ENCODE results near the gene SLN.

DNA sequence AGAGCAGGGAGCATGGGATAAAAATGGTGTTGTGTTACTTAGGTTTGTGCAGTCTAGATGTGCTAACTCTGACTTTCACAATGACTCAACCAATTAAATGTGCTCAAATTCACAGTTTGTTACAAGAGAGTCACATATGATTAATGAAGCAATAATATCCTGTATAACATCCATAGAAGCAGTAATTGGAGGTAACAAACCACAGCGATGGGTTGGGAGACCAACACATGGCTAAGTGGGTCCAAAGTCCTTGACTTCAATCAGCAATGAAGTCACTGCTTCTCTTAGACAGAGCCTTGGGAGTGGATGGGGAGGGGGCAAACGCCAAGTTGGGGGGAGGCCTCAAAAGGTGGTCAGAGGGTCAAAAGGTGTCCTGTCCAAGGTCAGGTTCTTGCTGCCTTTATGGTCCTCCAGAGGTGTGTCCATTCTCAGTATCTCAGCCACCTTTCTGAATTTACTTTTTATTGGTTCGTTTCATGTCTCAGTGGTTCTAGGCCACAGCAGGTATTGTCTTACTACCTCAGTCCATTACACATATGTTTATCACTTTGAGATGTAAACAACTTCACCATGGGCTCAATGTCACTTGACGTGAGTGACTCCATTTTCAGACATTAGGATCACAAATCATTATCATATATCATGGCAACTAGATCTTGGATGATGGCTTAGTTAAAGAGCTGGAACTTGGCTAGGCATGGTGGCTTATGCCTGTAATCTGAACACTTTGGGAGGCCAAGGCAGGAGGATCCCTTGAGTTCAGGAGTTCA, 32.4 kb downstream of the SLN start:
- TF ChIP-seq, protein P1, sequence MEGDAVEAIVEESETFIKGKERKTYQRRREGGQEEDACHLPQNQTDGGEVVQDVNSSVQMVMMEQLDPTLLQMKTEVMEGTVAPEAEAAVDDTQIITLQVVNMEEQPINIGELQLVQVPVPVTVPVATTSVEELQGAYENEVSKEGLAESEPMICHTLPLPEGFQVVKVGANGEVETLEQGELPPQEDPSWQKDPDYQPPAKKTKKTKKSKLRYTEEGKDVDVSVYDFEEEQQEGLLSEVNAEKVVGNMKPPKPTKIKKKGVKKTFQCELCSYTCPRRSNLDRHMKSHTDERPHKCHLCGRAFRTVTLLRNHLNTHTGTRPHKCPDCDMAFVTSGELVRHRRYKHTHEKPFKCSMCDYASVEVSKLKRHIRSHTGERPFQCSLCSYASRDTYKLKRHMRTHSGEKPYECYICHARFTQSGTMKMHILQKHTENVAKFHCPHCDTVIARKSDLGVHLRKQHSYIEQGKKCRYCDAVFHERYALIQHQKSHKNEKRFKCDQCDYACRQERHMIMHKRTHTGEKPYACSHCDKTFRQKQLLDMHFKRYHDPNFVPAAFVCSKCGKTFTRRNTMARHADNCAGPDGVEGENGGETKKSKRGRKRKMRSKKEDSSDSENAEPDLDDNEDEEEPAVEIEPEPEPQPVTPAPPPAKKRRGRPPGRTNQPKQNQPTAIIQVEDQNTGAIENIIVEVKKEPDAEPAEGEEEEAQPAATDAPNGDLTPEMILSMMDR (IDR thresholded peaks at IDR 0.05): no peak
- TF ChIP-seq POLR2A (IDR thresholded peaks at IDR 0.05): no peak
